ENCODE results near the gene RPP30.

DNA sequence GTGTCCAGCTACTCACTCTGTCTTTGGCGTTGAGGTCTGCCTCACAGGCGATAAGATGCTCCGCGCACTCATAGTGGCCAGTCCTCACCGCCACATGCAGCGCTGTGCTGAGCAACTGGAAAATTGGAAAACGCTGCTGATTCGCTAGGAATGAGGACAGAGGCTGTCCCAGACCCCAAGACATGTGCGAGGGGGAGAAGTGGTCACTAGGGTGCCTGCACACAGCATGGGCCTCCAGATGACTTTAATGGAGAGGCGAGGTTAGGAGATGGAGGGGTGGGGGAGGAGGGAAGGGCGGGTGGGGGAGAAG lies 43.9 kb downstream of the RPP30 start:
- TF ChIP-seq, protein P1, sequence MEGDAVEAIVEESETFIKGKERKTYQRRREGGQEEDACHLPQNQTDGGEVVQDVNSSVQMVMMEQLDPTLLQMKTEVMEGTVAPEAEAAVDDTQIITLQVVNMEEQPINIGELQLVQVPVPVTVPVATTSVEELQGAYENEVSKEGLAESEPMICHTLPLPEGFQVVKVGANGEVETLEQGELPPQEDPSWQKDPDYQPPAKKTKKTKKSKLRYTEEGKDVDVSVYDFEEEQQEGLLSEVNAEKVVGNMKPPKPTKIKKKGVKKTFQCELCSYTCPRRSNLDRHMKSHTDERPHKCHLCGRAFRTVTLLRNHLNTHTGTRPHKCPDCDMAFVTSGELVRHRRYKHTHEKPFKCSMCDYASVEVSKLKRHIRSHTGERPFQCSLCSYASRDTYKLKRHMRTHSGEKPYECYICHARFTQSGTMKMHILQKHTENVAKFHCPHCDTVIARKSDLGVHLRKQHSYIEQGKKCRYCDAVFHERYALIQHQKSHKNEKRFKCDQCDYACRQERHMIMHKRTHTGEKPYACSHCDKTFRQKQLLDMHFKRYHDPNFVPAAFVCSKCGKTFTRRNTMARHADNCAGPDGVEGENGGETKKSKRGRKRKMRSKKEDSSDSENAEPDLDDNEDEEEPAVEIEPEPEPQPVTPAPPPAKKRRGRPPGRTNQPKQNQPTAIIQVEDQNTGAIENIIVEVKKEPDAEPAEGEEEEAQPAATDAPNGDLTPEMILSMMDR (IDR thresholded peaks at IDR 0.05), result no peak
- no peak for TF ChIP-seq POLR2A (IDR thresholded peaks at IDR 0.05)
- TF ChIP-seq EP300 (IDR thresholded peaks at IDR 0.05), result no peak
- no peak for TF ChIP-seq POLR2AphosphoS5 (IDR thresholded peaks at IDR 0.05)
